HepG2 (cell line): Measurements from ENCODE around the gene AHR. TPM values are rescaled to one million over a fixed set of nuclear protein-coding genes. Genes with fewer than 3 reads are reported as not detected.

Experiments used
- CC2D1A ChIP-seq: sonication (generic); formaldehyde crosslinking; IDR thresholded peaks from 2 replicates; pipeline ENCODE4 v1.8.1; 2023; ENCODE audit warnings: mild to moderate bottlenecking, missing genetic modification reagents
- CSRNP1 ChIP-seq: sonication (generic); formaldehyde crosslinking; IDR thresholded peaks from 2 replicates; pipeline ENCODE4 v1.8.1; 2023; ENCODE audit warnings: mild to moderate bottlenecking, missing genetic modification reagents
- HDAC2 ChIP-seq: sonication (generic); formaldehyde crosslinking; IDR thresholded peaks from 2 replicates; pipeline ENCODE4 v1.4.0; 2020; ENCODE audit warnings: missing genetic modification reagents
- HNRNPH1 ChIP-seq: fragments of 200-400 bp; formaldehyde crosslinking; optimal IDR thresholded peaks from 2 replicates; pipeline ENCODE3; 2017; ENCODE audit warnings: mild to moderate bottlenecking, low read depth, low read length
- IKZF1 ChIP-seq: fragments of 450-650 bp; IDR thresholded peaks from 2 replicates; pipeline ENCODE4 v1.7.1; 2016
- MED13 ChIP-seq: sonication (generic); formaldehyde crosslinking; IDR thresholded peaks from 2 replicates; pipeline ENCODE4 v1.5.0; 2020; ENCODE audit warnings: missing genetic modification reagents
- MXD1 ChIP-seq: sonication (generic); formaldehyde crosslinking; IDR thresholded peaks from 2 replicates; pipeline ENCODE4 v1.4.0; 2020; ENCODE audit warnings: mild to moderate bottlenecking, missing genetic modification reagents
- PBX2 ChIP-seq: IDR thresholded peaks from 2 replicates; pipeline ENCODE4 v1.6.1; 2016; ENCODE audit warnings: control low read depth
- PHB2 ChIP-seq: fragments of 450-650 bp; IDR thresholded peaks from 2 replicates; pipeline ENCODE4 v1.6.1; 2018; ENCODE audit not compliant: partially characterized antibody
- PRDM10 ChIP-seq: sonication (generic); formaldehyde crosslinking; IDR thresholded peaks from 2 replicates; pipeline ENCODE4 v1.4.0; 2020; ENCODE audit warnings: low read depth, missing genetic modification reagents
- RCOR2 ChIP-seq: IDR thresholded peaks from 2 replicates; pipeline ENCODE4 v1.6.1; 2016; ENCODE audit warnings: missing biosample characterization, missing genetic modification reagents
- SIX4 ChIP-seq: sonication (generic); formaldehyde crosslinking; IDR thresholded peaks from 2 replicates; pipeline ENCODE4 v1.4.0; 2020; ENCODE audit warnings: missing genetic modification reagents
- ZFP82 ChIP-seq: sonication (generic); formaldehyde crosslinking; IDR thresholded peaks from 2 replicates; pipeline ENCODE4 v1.5.1; 2020; ENCODE audit warnings: mild to moderate bottlenecking, missing genetic modification reagents, borderline replicate concordance
- ZNF253 ChIP-seq: sonication (generic); formaldehyde crosslinking; IDR thresholded peaks from 2 replicates; pipeline ENCODE4 v1.8.0; 2022; ENCODE audit warnings: mild to moderate bottlenecking, missing genetic modification reagents, borderline replicate concordance
- ZNF572 ChIP-seq: sonication (generic); formaldehyde crosslinking; IDR thresholded peaks from 2 replicates; pipeline ENCODE4 v1.5.1; 2020; ENCODE audit warnings: mild to moderate bottlenecking, missing genetic modification reagents
- ZNF615 ChIP-seq: sonication (generic); formaldehyde crosslinking; IDR thresholded peaks from 2 replicates; pipeline ENCODE4 v1.5.0; 2020; ENCODE audit warnings: mild to moderate bottlenecking, missing genetic modification reagents, borderline replicate concordance
- ZNF713 ChIP-seq: sonication (generic); formaldehyde crosslinking; IDR thresholded peaks from 2 replicates; pipeline ENCODE4 v1.4.0; 2020; ENCODE audit warnings: mild to moderate bottlenecking, missing genetic modification reagents
- polyA plus RNA-seq, 8 experiments: library from polyadenylated mRNA; depleted of rRNA in 3 of 8; stranded (reverse) in 7 of 8; unstranded in 1 of 8; fragments of >200 nt; fragmentation: Illumina TruSeq in 4 of 8; extraction: Trizol in 4 of 8; gene quantifications; 2 replicates each; pipeline versions ENCODE4 v1.2.1 to v1.2.3, GENCODE V29; 2011 to 2016; ENCODE audit warnings: low read depth in 4 of 8, missing spikeins in 1 of 8, mixed read lengths in 1 of 8; ENCODE audit not compliant: insufficient read depth in 1 of 8
- total RNA-seq, 5 experiments: library from RNA; depleted of rRNA; stranded (reverse); fragments of >200 nt; fragmentation: Illumina TruSeq; extraction: Trizol; gene quantifications; 2 replicates each; pipeline ENCODE4 v1.2.3, GENCODE V29; 2016; ENCODE audit warnings: low read depth in 1 of 5
- TF ChIP-seq, protein P1 (sequence below): sonication (generic); formaldehyde crosslinking; IDR thresholded peaks from 2 replicates; pipeline ENCODE4 v1.8.0; 2022; ENCODE audit warnings: missing genetic modification reagents, mild to moderate bottlenecking, borderline replicate concordance
- TF ChIP-seq, protein P2 (sequence below): sonication (generic); formaldehyde crosslinking; IDR thresholded peaks from 2 replicates; pipeline ENCODE4 v1.5.1; 2020; ENCODE audit warnings: mild to moderate bottlenecking, missing genetic modification reagents

The AHR gene
- total and polyA plus RNA-seq, 2 of the 13 experiments (the other 11 are each of a cell fraction or from before 2014, with no cell fraction given): 9.0 to 31.3 TPM

GRCh38 chr7:17298840-17299482, 509 bp downstream of the AHR start (continued):
- TF ChIP-seq PBX2 (CRISPR knock-in tag): no peak
- TF ChIP-seq HNRNPH1: no peak
- TF ChIP-seq, protein P1, sequence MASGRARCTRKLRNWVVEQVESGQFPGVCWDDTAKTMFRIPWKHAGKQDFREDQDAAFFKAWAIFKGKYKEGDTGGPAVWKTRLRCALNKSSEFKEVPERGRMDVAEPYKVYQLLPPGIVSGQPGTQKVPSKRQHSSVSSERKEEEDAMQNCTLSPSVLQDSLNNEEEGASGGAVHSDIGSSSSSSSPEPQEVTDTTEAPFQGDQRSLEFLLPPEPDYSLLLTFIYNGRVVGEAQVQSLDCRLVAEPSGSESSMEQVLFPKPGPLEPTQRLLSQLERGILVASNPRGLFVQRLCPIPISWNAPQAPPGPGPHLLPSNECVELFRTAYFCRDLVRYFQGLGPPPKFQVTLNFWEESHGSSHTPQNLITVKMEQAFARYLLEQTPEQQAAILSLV (CRISPR knock-in tag): peak; percentile 44; the same call in 1 of the 2 replicates
- TF ChIP-seq MXD1 (CRISPR knock-in tag): peak; percentile 65
- no peak for TF ChIP-seq IKZF1
- TF ChIP-seq CC2D1A (CRISPR knock-in tag): no peak
- TF ChIP-seq PHB2: no peak
- TF ChIP-seq, protein P2, sequence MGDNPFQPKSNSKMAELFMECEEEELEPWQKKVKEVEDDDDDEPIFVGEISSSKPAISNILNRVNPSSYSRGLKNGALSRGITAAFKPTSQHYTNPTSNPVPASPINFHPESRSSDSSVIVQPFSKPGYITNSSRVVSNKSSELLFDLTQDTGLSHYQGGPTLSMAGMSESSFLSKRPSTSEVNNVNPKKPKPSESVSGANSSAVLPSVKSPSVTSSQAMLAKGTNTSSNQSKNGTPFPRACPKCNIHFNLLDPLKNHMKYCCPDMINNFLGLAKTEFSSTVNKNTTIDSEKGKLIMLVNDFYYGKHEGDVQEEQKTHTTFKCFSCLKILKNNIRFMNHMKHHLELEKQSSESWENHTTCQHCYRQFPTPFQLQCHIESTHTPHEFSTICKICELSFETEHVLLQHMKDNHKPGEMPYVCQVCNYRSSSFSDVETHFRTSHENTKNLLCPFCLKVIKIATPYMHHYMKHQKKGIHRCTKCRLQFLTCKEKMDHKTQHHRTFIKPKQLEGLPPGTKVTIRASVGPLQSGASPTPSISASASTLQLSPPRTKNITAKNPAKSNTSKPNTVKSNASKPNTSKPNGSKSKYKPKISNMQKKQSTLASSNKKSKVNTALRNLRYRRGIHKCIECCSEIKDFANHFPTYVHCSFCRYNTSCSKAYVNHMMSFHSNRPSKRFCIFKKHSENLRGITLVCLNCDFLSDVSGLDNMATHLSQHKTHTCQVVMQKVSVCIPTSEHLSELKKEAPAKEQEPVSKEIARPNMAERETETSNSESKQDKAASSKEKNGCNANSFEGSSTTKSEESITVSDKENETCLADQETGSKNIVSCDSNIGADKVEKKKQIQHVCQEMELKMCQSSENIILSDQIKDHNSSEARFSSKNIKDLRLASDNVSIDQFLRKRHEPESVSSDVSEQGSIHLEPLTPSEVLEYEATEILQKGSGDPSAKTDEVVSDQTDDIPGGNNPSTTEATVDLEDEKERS (CRISPR knock-in tag): no peak
- no peak for TF ChIP-seq ZNF713 (CRISPR knock-in tag)
- TF ChIP-seq CSRNP1 (CRISPR knock-in tag): peak; percentile 89; the same call in 1 of the 2 replicates
- no peak for TF ChIP-seq ZNF572 (CRISPR knock-in tag)
- TF ChIP-seq ZNF253 (CRISPR knock-in tag): no peak
- no peak for TF ChIP-seq PRDM10 (CRISPR knock-in tag)
- TF ChIP-seq ZFP82: no peak
- no peak for TF ChIP-seq SIX4
- no peak for TF ChIP-seq ZNF615 (CRISPR knock-in tag)
- no peak for TF ChIP-seq HDAC2 (CRISPR knock-in tag)
- TF ChIP-seq RCOR2 (CRISPR knock-in tag): no peak
- no peak for TF ChIP-seq MED13 (CRISPR knock-in tag)
